ENCODE data around the gene SIGLEC10. TPM values are rescaled to one million over a fixed set of nuclear protein-coding genes. Genes with fewer than 3 reads are reported as not detected.
A peak's percentile ranks its signal among the peaks of the same experiment; 100 is the strongest.

SIGLEC10 gene
- total and polyA plus RNA-seq, 4 donors = 3.4 to 248 (median 29.9) TPM

DNA sequence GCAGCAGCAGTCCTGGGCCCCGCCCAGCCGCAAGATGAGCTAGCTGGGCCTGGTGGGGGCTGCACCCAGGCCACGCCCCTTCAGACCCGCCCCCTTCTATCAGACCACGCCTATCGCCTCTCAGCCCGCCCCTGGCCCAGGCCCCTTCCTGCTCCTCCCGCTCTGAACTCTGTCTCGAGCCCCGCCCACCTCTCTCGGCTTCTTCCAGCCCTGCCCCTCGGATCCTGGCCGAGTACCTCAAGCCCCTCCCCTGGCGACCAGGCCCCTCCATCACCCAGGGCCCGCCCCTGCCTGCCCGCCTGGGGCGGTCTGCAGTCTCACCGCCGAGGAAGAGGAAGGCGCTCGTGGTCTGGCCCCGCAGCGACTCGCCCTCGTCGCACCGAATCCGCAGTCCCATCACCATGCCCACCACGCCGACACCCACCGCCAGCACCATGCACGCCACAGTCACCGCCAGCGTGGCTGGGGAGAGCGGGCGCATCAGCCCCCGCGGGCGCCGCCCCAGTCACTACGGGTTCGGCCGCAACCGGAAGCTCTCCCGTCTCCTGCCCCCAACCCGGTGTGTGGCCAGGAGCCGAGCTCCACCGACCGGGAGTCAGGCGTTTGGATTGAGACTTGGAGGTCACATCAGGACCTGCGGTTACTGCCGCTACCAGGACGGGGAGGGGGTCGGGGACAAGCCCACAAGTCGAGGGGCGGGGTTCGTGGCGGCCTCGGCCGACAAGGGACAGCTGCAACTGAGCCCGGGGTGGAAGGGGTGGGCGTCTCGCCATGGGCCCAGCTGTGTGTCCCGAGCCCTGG is 49.7 kb downstream of the SIGLEC10 start:
- TF ChIP-seq, protein P1, sequence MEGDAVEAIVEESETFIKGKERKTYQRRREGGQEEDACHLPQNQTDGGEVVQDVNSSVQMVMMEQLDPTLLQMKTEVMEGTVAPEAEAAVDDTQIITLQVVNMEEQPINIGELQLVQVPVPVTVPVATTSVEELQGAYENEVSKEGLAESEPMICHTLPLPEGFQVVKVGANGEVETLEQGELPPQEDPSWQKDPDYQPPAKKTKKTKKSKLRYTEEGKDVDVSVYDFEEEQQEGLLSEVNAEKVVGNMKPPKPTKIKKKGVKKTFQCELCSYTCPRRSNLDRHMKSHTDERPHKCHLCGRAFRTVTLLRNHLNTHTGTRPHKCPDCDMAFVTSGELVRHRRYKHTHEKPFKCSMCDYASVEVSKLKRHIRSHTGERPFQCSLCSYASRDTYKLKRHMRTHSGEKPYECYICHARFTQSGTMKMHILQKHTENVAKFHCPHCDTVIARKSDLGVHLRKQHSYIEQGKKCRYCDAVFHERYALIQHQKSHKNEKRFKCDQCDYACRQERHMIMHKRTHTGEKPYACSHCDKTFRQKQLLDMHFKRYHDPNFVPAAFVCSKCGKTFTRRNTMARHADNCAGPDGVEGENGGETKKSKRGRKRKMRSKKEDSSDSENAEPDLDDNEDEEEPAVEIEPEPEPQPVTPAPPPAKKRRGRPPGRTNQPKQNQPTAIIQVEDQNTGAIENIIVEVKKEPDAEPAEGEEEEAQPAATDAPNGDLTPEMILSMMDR (IDR thresholded peaks at IDR 0.05; ENCODE audit: control extremely low read depth, extremely low read depth) = no peak
- ATAC-seq (ENCODE audit: insufficient read depth, low FRiP score) (peak; percentile 96), DNase-seq (peak; percentile 99 to 100 (median 100))
- Histone ChIP-seq H3K27ac (ENCODE audit: low read depth in 1 of 2, low read length in 1 of 2) (peak overlapping the region; percentile 75 to 92), H3K4me3 (peak overlapping the region; percentile 75), H3K4me1 (ENCODE audit: control insufficient read depth in 5 of 5, insufficient read depth in 5 of 5, low read length in 5 of 5) (peaks cover 0 to 23% (median 2%) of the 10 kb centered on the region in 5 donors), H3K36me3 (ENCODE audit: control insufficient read depth in 4 of 4, insufficient read depth in 4 of 4, low read length in 4 of 4) (no peaks in the 10 kb centered on the region), H3K27me3 (ENCODE audit: control insufficient read depth in 3 of 3, insufficient read depth in 3 of 3, low read length in 2 of 3) (no peaks in the 10 kb centered on the region), H3K9ac (ENCODE audit: insufficient read depth in 1 of 2, low read length in 2 of 2) (peak overlapping the region in 1 of 2 donors; percentile 88), H3K9me3 (ENCODE audit: control insufficient read depth in 4 of 4, insufficient read depth in 3 of 4, low read length in 3 of 4) (no peaks in the 10 kb centered on the region)
- WGBS, 2 donors = 1% methylated on average over 63 to 64 of the region's 64 CpGs

DNA sequence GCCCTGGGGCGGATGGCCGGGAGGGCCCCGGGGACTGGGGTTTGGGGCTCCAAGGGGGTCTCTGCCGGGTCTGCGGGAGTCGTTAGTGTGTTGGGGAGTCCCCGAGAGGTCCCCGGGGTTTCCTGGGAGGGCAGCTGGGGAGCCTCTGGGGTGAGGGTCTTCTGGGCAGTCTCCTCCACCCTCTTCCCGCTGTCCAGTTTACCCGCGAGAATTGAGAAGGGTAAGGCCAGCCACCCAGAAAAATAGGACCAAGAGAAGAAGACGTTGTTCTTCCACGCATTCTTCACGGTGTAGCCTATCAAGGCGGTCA is 50.2 kb downstream of the SIGLEC10 start:
- WGBS, 2 donors = 0% methylated on average over 15 of the region's 15 CpGs
- H3K27ac ChIP-seq (ENCODE audit: low read depth in 1 of 2, low read length in 1 of 2) = peak overlapping the region; percentile 87 to 92
- peak overlapping the region; percentile 63 for H3K4me3 ChIP-seq
- H3K4me1 ChIP-seq (ENCODE audit: control insufficient read depth in 5 of 5, insufficient read depth in 5 of 5, low read length in 5 of 5) = peaks cover 0 to 23% (median 2%) of the 10 kb centered on the region in 5 donors
- H3K36me3 ChIP-seq (ENCODE audit: control insufficient read depth in 4 of 4, insufficient read depth in 4 of 4, low read length in 4 of 4) = no peaks in the 10 kb centered on the region
- H3K27me3 ChIP-seq (ENCODE audit: control insufficient read depth in 3 of 3, insufficient read depth in 3 of 3, low read length in 2 of 3) = no peaks in the 10 kb centered on the region
- ATAC-seq (ENCODE audit: insufficient read depth, low FRiP score) (no peak), DNase-seq (no peak)
- TF ChIP-seq, protein P1 (IDR thresholded peaks at IDR 0.05; ENCODE audit: control extremely low read depth, extremely low read depth) = no peak
- H3K9me3 ChIP-seq (ENCODE audit: control insufficient read depth in 4 of 4, insufficient read depth in 3 of 4, low read length in 3 of 4) = no peaks in the 10 kb centered on the region
- H3K9ac ChIP-seq (ENCODE audit: insufficient read depth in 1 of 2, low read length in 2 of 2) = peak overlapping the region; percentile 44 to 88

DNA sequence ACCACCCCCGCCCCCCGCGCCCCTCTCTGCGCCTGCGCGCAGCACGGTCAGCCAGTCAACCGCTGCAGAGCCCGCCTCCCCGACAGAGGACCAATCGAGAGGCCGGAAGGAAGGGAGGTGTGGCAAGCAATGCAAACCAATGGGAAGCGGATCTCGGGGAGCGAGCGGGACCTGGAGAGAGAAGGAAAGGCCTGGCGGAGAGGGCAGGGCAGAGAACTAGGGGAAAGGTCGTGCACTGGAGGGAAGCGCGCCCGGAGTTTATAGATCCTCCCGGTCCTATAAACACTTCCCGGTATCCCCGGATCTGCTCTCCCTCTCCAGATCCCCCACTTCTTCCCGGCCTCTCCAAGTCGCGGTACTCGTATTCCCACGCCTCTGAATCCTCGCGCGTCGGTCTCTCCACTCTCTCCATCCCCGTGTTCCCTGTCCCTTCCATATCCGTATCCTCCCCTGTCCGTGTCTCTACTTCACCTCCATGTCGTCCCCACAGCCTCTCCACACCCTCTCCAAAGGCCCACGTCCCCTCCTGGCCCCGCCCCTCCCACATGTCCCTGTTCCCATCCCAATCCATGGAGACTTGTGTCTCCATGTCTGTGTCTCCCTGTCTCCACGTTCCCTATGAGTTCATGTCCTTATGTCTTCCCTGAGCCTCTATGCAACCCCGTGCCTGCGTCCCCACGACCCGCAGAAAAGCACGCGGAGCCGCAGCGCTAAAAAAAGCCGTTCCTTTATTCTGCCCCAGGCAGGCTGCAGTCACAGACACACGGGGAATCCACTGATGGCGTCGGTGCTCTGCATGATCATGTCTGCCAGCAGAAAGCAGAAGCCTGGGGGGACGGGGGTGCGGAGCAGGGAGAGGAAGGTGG is 50.8 kb downstream of the SIGLEC10 start:
- peak; percentile 71 for ATAC-seq (ENCODE audit: insufficient read depth, low FRiP score)
- TF ChIP-seq, protein P1 (IDR thresholded peaks at IDR 0.05; ENCODE audit: control extremely low read depth, extremely low read depth) = no peak
- H3K36me3 ChIP-seq (ENCODE audit: control insufficient read depth in 4 of 4, insufficient read depth in 4 of 4, low read length in 4 of 4) = no peaks in the 10 kb centered on the region
- H3K4me3 ChIP-seq = peak overlapping the region; percentile 82
- DNase-seq = peak; percentile 99
- peaks cover 0 to 23% (median 2%) of the 10 kb centered on the region in 5 donors for H3K4me1 ChIP-seq (ENCODE audit: control insufficient read depth in 5 of 5, insufficient read depth in 5 of 5, low read length in 5 of 5)
- no peaks in the 10 kb centered on the region for H3K27me3 ChIP-seq (ENCODE audit: control insufficient read depth in 3 of 3, insufficient read depth in 3 of 3, low read length in 2 of 3)
- peak overlapping the region; percentile 71 to 87 for H3K9ac ChIP-seq (ENCODE audit: insufficient read depth in 1 of 2, low read length in 2 of 2)
- peak overlapping the region; percentile 87 to 92 for H3K27ac ChIP-seq (ENCODE audit: low read depth in 1 of 2, low read length in 1 of 2)
- WGBS, 2 donors = 0 to 1% methylated on average over 54 of the region's 54 CpGs
- no peaks in the 10 kb centered on the region for H3K9me3 ChIP-seq (ENCODE audit: control insufficient read depth in 4 of 4, insufficient read depth in 3 of 4, low read length in 3 of 4)

Data from lung (tissue), 12 donors.